GM19025 (cell line): ENCODE measurements around the gene RELCH.

Source experiments
- ATAC-seq: cut with Tn5 transposase; IDR thresholded peaks from one replicate; pipeline ENCODE4 v1.9.1; 2021; ENCODE audit warnings: mild to moderate bottlenecking, low read depth, moderate library complexity; ENCODE audit not compliant: unreplicated experiment

RELCH gene

GRCh38 chr18:62245699-62246098 is 58.6 kb downstream of the RELCH start:
- no peak for ATAC-seq

- no peak for ATAC-seq
Observed at GRCh38 chr18:62248313-62248712, 61.3 kb downstream of the RELCH start.

- no peak for ATAC-seq
Observed at GRCh38 chr18:62249478-62250097, 62.5 kb downstream of the RELCH start.

GRCh38 chr18:62250475-62250874 is 63.4 kb downstream of the RELCH start:
- no peak for ATAC-seq

- no peak for ATAC-seq
Observed at GRCh38 chr18:62258093-62258492, 71.0 kb downstream of the RELCH start.

- ATAC-seq = no peak
Observed at GRCh38 chr18:62258616-62259015, 71.6 kb downstream of the RELCH start.

- no peak for ATAC-seq
Observed at GRCh38 chr18:62262061-62262460, 75.0 kb downstream of the RELCH start.

- ATAC-seq = no peak
Observed at GRCh38 chr18:62264984-62265383, 77.9 kb downstream of the RELCH start.

GRCh38 chr18:62277045-62277444 is 90.0 kb downstream of the RELCH start:
- no peak for ATAC-seq

GRCh38 chr18:62279561-62279960 is 92.5 kb downstream of the RELCH start:
- no peak for ATAC-seq

- no peak for ATAC-seq
Observed at GRCh38 chr18:62280058-62280457, 93.0 kb downstream of the RELCH start.

GRCh38 chr18:62280786-62281185 is 93.7 kb downstream of the RELCH start:
- no peak for ATAC-seq

GRCh38 chr18:62281684-62282083 is 94.6 kb downstream of the RELCH start:
- ATAC-seq = no peak

- no peak for ATAC-seq
Observed at GRCh38 chr18:62282188-62282629, 95.2 kb downstream of the RELCH start.

- ATAC-seq = no peak
Observed at GRCh38 chr18:62284637-62285036, 97.6 kb downstream of the RELCH start.

- ATAC-seq = no peak
Observed at GRCh38 chr18:62285281-62285680, 98.2 kb downstream of the RELCH start.

GRCh38 chr18:62287781-62288664 is 101.0 kb downstream of the RELCH start:
- no peak for ATAC-seq

GRCh38 chr18:62288665-62289008 is 101.6 kb downstream of the RELCH start:
- ATAC-seq = no peak

GRCh38 chr18:62289047-62289446 is 102.0 kb downstream of the RELCH start:
- ATAC-seq = no peak

GRCh38 chr18:62294073-62294472 is 107.0 kb downstream of the RELCH start:
- ATAC-seq = no peak

GRCh38 chr18:62300359-62300963 is 113.4 kb downstream of the RELCH start:
- no peak for ATAC-seq

- no peak for ATAC-seq
Observed at GRCh38 chr18:62301322-62301721, 114.3 kb downstream of the RELCH start.
